Astrocyte of the spinal cord (primary cell): ENCODE measurements around the gene MCFD2.
A peak's percentile ranks its signal among the peaks of the same experiment; 100 is the strongest.

Source experiments
- DNase-seq: peaks from one replicate; pipeline ENCODE4 v3.0.0; 2011; ENCODE audit warnings: low read depth, low spot score
- H3K4me3 ChIP-seq: 2 replicates; pipeline ENCODE4 v1.5.1; 2011; ENCODE audit warnings: low read depth, mild to moderate bottlenecking, low read length, moderate library complexity
- in situ Hi-C: cut with HindIII; loops from 2 replicates; pipeline ENCODE4 v1.10.0; 2017; ENCODE audit warnings: low sequenced_read_pairs
- TF ChIP-seq, protein P1 (sequence below): IDR thresholded peaks from 2 replicates; pipeline ENCODE4 v1.5.1; 2012; ENCODE audit warnings: low read depth, mild to moderate bottlenecking, low read length, inconsistent platforms

The MCFD2 gene

DNA sequence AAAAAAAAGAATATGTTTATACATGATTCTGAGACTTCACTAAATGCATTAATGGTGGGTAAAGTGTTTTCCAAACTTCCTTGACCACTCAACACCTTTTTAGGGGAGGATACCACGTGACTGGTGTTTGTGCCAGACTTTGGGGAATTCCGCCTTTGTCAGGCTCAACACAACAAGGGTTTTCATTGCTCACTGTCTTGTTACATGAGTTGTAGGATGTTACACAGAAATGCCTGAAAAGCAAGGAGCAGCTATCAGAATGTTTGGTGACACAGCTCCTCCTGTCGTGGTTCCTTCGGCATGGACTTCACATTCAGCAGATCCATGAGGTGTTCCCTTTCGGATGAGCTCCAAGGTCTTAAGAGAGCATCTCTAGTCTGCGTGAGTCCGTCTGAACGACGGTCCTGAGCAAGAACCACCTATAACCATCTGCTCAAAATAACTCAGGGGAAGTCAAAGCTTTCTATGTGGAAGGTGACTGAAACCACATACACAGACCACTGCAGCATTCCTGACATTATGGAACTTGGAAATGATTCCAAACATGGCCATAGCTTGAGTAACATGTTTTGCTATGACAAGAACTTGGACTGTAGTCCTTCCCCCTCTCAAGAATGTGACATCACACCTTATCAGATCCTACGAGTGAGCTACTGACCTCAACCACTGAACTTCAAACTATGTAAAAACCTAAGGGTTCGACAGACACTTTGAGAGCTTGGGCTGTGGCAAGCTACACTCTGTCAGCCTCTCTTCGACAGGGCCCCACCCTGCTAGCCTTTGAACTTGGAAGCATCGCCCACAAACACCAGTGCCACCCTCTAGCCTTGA is 57.5 kb downstream of the MCFD2 start:
- DNase-seq, result peak; percentile 84

DNA sequence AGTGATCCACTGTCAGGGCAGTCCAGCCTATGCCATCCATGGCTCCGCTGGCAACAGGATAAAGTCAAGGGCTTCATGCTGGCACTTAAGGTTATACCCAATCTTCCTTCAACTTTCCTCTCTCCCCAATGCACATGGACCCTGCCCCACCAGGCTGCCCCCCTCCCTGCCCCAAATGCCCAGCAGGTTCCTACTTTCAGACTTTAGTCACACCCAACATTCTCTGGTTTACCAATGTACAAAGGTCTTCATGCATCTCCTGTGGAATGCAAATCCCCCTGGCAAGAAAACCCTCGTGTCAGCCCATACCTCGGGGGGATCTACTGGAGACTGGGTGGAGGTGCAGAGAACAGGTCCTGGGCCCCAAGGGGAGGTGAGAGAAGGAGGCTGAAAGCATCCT is 59.3 kb downstream of the MCFD2 start:
- TF ChIP-seq, protein P1, sequence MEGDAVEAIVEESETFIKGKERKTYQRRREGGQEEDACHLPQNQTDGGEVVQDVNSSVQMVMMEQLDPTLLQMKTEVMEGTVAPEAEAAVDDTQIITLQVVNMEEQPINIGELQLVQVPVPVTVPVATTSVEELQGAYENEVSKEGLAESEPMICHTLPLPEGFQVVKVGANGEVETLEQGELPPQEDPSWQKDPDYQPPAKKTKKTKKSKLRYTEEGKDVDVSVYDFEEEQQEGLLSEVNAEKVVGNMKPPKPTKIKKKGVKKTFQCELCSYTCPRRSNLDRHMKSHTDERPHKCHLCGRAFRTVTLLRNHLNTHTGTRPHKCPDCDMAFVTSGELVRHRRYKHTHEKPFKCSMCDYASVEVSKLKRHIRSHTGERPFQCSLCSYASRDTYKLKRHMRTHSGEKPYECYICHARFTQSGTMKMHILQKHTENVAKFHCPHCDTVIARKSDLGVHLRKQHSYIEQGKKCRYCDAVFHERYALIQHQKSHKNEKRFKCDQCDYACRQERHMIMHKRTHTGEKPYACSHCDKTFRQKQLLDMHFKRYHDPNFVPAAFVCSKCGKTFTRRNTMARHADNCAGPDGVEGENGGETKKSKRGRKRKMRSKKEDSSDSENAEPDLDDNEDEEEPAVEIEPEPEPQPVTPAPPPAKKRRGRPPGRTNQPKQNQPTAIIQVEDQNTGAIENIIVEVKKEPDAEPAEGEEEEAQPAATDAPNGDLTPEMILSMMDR, result no peak
- DNase-seq, result no peak
- in situ Hi-C loops, result no loop called here
- H3K4me3 ChIP-seq, result no peak overlapping the region

More for the DNA sequence above, 57.5 kb downstream of the MCFD2 start:
- H3K4me3 ChIP-seq, result no peak overlapping the region
- TF ChIP-seq, protein P1, result no peak
- in situ Hi-C loops, result no loop called here

DNA sequence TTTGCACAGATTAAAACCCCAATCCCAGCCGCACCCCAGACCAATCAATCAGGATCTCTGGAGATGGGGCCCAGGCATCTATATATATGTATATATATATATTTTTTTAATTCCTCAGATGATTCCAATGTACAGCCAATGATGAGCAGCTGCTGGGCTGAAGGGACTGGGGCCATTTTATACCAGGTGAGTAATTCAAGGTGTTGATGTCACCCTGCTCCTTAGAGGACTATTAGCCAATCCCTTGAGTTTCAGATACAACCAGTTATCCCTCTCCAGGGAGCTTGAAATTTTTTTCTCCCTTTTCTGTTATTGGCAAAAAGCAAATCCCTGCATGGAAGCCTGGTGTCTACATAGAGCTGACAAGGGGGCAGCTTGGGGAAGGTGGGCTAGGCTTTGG is 59.8 kb downstream of the MCFD2 start:
- H3K4me3 ChIP-seq, result no peak overlapping the region
- DNase-seq, result no peak
- in situ Hi-C loops, result no loop called here
- TF ChIP-seq, protein P1, result no peak

DNA sequence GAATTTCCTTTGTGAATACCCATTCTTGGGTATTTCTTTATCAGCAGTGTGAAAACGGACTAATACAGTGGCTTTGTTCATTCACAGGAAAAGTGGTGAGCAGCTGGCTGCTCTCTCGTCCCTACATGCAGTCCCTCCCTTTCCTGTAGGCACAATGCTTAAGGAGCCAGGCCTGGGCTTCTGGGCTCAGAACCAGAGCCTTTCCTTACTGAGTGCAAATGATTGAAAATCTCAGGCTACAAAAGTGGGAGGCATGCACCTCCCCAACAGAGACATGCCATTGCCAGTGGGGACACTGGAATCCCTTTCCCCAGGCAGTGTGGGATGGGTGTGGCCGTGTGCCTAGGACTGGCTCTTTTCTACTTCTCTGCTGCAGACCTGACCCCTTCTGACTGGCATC is 61.3 kb downstream of the MCFD2 start:
- no peak for DNase-seq
- TF ChIP-seq, protein P1, result no peak
- no peak overlapping the region for H3K4me3 ChIP-seq
- in situ Hi-C loops, result no loop called here

DNA sequence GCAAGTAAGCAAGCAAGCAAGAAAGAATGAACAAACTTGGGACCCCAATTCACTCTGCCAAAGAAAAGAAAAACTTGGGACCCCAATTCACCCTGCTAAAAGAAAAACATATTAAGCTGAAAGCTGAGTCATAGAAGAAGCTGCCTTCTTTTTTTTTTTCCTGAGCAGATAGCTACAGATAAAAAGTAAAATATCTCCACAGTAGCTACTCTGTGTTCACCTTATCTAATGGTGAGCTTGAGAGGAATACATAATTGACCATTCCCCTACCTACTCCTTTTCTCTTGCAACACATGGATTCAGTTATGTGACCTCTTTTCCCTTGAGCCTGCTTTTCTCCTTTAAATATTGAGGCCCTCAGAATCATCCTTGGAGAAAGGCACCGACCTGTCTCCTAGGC is 63.0 kb downstream of the MCFD2 start:
- TF ChIP-seq, protein P1, result no peak
- no peak for DNase-seq
- no peak overlapping the region for H3K4me3 ChIP-seq
- in situ Hi-C loops, result no loop called here

DNA sequence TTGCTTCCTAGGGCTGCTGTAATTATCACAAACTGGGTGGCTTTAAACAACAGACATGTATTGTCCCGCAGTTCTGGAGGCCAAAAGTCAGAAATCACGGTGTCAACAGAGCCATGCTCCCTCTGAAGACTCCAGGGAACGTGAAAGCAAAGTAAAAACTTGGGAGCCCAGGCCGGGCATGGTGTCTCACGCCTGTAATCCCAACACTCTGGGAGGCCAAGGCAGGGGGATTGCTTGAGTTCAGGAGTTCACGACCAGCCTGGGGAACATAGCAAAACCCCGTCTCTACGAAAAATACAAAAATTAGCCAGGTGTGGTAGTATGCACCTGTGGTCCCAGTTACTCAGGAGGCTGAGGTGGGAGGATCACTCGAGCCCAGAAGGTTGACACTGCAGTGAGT is 63.5 kb downstream of the MCFD2 start:
- no peak for DNase-seq
- in situ Hi-C loops, result no loop called here
- TF ChIP-seq, protein P1, result no peak
- no peak overlapping the region for H3K4me3 ChIP-seq
